Endothelial cell of umbilical vein (primary cell): ENCODE results near the gene PIGV. TPM values are rescaled to one million over a fixed set of nuclear protein-coding genes. Genes with fewer than 3 reads are reported as not detected.

Source experiments
- BruUV-seq: library from RNA; stranded (reverse); fragments of 400-500 nt; replicated peaks from 2 replicates; lab custom pipeline; 2021; lab: Mats Ljungman, UMichigan
- CTCF ChIA-PET: fragments of 300-600, 350-600 bp; sonication (Branson Sonifier 250); formaldehyde crosslinking; loops from one replicate; lab custom pipeline; 2021; ENCODE audit warnings: antibody characterized with exemption, inconsistent platforms; lab: Charles Lee
- POLR2A ChIA-PET: fragments of 300-600, 350-600 bp; sonication (Branson Sonifier 250); formaldehyde crosslinking; loops from one replicate; lab custom pipeline; 2021; ENCODE audit warnings: antibody characterized with exemption, inconsistent platforms; lab: Charles Lee
- DNase-seq: peaks from one replicate; pipeline ENCODE4 v3.0.0-alpha.2; 2011; ENCODE audit warnings: low read depth, low spot score
- FAIRE-seq: peaks from 2 replicates; lab custom pipeline; 2011; peaks lifted over from hg19 to GRCh38; lab: Jason Lieb, UNC
- H2AFZ ChIP-seq: 2 replicates; pipeline ENCODE4 v1.6.0; 2012; ENCODE audit warnings: low read depth, low read length, control low read depth, inconsistent platforms
- H3K27ac ChIP-seq: 2 replicates; pipeline ENCODE4 v1.5.1; 2011; ENCODE audit warnings: low read depth, mild to moderate bottlenecking, control low read depth, low read length, moderate library complexity; ENCODE audit not compliant: insufficient read depth
- H3K27me3 ChIP-seq, 2 experiments: 2 replicates each; pipeline versions ENCODE4 v1.6.0 to v1.6.1; 2011; ENCODE audit warnings: low read length in 2 of 2, mixed read lengths in 1 of 2; ENCODE audit not compliant: control insufficient read depth in 2 of 2, insufficient read depth in 2 of 2
- H3K36me3 ChIP-seq, 2 experiments: 2 replicates in 1 of 2; 3 replicates in 1 of 2; pipeline ENCODE4 v1.5.1; 2011; ENCODE audit warnings: low read length in 2 of 2, mild to moderate bottlenecking in 1 of 2, moderate library complexity in 1 of 2; ENCODE audit not compliant: control insufficient read depth in 2 of 2, insufficient read depth in 2 of 2; ENCODE audit errors: extremely low read depth in 1 of 2
- H3K4me1 ChIP-seq: 3 replicates; pipeline ENCODE4 v1.5.1; 2011; ENCODE audit warnings: mild to moderate bottlenecking, low read length; ENCODE audit not compliant: control insufficient read depth, insufficient read depth; ENCODE audit errors: extremely low read depth
- H3K4me2 ChIP-seq: 2 replicates; pipeline ENCODE4 v1.6.1; 2011; ENCODE audit warnings: low read length, control low read depth, mixed read lengths; ENCODE audit not compliant: insufficient read depth
- H3K4me3 ChIP-seq, 3 experiments: fragments of 200-600 bp in 1 of 3; sonication (generic), shearing (Covaris generic) in 1 of 3; replicated peaks in 1 of 3; 2 replicates each; pipeline ENCODE4 v1.5.1; 2011 to 2016; ENCODE audit warnings: control low read depth in 3 of 3, low read length in 3 of 3, mild to moderate bottlenecking in 2 of 3, inconsistent platforms in 1 of 3, low read depth in 1 of 3, moderate library complexity in 1 of 3; ENCODE audit not compliant: insufficient read depth in 1 of 3
- H3K79me2 ChIP-seq: 2 replicates; pipeline ENCODE4 v1.6.0; 2012; ENCODE audit warnings: low read length, inconsistent platforms; ENCODE audit not compliant: control insufficient read depth, insufficient read depth
- H3K9ac ChIP-seq: replicated peaks from 2 replicates; pipeline ENCODE3; 2011; ENCODE audit warnings: low read length, control low read depth; ENCODE audit not compliant: insufficient read depth; ENCODE audit errors: extremely low read depth
- H3K9me1 ChIP-seq: replicated peaks from 3 replicates; pipeline ENCODE4 v1.6.0; 2011; ENCODE audit warnings: mild to moderate bottlenecking, low read length; ENCODE audit not compliant: control insufficient read depth, insufficient read depth; ENCODE audit errors: extremely low read depth
- H3K9me3 ChIP-seq: replicated peaks from 2 replicates; pipeline ENCODE4 v1.5.1; 2012; ENCODE audit warnings: low read length, inconsistent platforms; ENCODE audit not compliant: control insufficient read depth, insufficient read depth
- H4K20me1 ChIP-seq: replicated peaks from 2 replicates; pipeline ENCODE3; 2011; ENCODE audit warnings: mild to moderate bottlenecking, low read length; ENCODE audit not compliant: control insufficient read depth, insufficient read depth; ENCODE audit errors: extremely low read depth
- EZH2 ChIP-seq: IDR thresholded peaks from 2 replicates; pipeline ENCODE4 v1.6.1; 2012; ENCODE audit warnings: borderline replicate concordance, low read depth, mild to moderate bottlenecking, moderate library complexity, low read length, inconsistent platforms; ENCODE audit not compliant: severe bottlenecking
- FOS ChIP-seq: IDR thresholded peaks from 2 replicates; pipeline ENCODE4 v1.6.1; 2011; ENCODE audit warnings: mild to moderate bottlenecking, low read length, moderate library complexity, borderline replicate concordance; ENCODE audit not compliant: insufficient read depth
- JUN ChIP-seq: IDR thresholded peaks from 2 replicates; pipeline ENCODE4 v1.6.1; 2011; ENCODE audit warnings: borderline replicate concordance, low read depth; ENCODE audit not compliant: insufficient read length, insufficient read depth
- MYC ChIP-seq: IDR thresholded peaks from one replicate; pipeline ENCODE4 v1.6.1; 2011; ENCODE audit warnings: mild to moderate bottlenecking, low read depth, low read length
- POLR2A ChIP-seq: IDR thresholded peaks from 2 replicates; pipeline ENCODE4 v1.6.1; 2012; ENCODE audit warnings: low read depth, mild to moderate bottlenecking, control low read depth, low read length
- POLR2AphosphoS5 ChIP-seq: IDR thresholded peaks from 2 replicates; pipeline ENCODE4 v1.6.1; 2012; ENCODE audit warnings: low read depth, mild to moderate bottlenecking, control low read depth, low read length, moderate library complexity; ENCODE audit not compliant: insufficient read depth
- dilution Hi-C: fragments of 300-500 bp; cut with MboI; formaldehyde crosslinking; loops from one replicate; pipeline ENCODE4 v1.15.0; 2019; ENCODE audit warnings: low sequenced_read_pairs; ENCODE audit not compliant: extremely low pct_ligation_motif_present
- intact Hi-C: fragments of 100-400 bp; cut with micrococcal nuclease; formaldehyde crosslinking; loops from one replicate; pipeline ENCODE4 v1.10.0; 2022
- polyA plus RNA-seq, 4 experiments: library from polyadenylated mRNA; depleted of rRNA in 3 of 4; stranded (reverse) in 3 of 4; unstranded in 1 of 4; fragments of >200 nt; gene quantifications; 2 replicates each; pipeline versions ENCODE4 v1.2.1 to v1.2.3, GENCODE V29; 2011 to 2012; ENCODE audit warnings: missing spikeins in 1 of 4
- total RNA-seq: library from RNA; stranded (reverse); gene quantifications from 2 replicates; pipeline ENCODE4 v1.2.3, GENCODE V29; 2021

The PIGV gene
- total and polyA plus RNA-seq, 2 donors (not counting 3 experiments of a cell fraction or from before 2014, with no cell fraction given) = 7.5 to 11.9 TPM

DNA sequence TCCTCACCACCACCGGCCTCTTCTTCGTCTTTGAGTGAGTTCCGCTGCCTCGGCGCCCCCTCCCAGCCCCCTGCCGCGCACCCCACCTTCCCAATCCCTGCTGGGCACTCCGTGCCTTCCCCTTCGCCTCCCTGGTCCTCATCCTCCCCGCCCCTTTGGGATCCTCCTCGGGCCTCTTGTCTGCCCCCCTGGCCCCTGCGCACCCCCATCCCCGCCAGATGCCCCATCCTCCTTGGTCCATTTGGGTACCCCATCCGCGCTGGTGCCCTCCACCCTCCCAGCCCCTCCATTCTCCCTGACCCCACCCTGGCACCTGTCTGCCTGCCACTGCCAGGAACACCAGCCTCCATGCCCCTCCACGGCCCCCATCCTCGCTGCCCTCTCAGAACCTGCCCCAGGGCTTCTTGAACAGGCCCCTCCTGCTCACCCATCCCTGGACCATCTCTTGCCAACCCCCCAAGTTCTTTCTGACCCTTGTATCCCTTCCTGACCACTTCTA, 39.4 kb downstream of the PIGV start:
- H3K4me1 ChIP-seq = peaks cover 11% of the 10 kb centered on the region
- dilution Hi-C loops = no loop called here
- ChIA-PET POLR2A (no interaction called here), CTCF (no interaction called here)
- intact Hi-C loops = loop anchor here (1.0 kb wide), 1 partner anchor 164 kb away; no protein-coding TSS in a partner anchor
- no peak for TF ChIP-seq POLR2A
- no peak for TF ChIP-seq FOS
- no peak for TF ChIP-seq MYC
- TF ChIP-seq POLR2AphosphoS5 = no peak
- TF ChIP-seq EZH2 = no peak
- FAIRE-seq (no peak), DNase-seq (no peak)
- H2AFZ ChIP-seq = peak overlapping the region; percentile 68
- peak overlapping the region; percentile 60 to 93 (median 73) for H3K4me3 ChIP-seq
- no peaks in the 10 kb centered on the region for H3K9me1 ChIP-seq
- no peaks in the 10 kb centered on the region for H3K27me3 ChIP-seq
- no TSS peak for BruUV-seq
- no peaks in the 10 kb centered on the region for H3K9me3 ChIP-seq
- H3K27ac ChIP-seq = no peak overlapping the region
- H3K4me2 ChIP-seq = peak overlapping the region; percentile 80
- H4K20me1 ChIP-seq = no peaks in the 10 kb centered on the region
- peak overlapping the region; percentile 11 for H3K9ac ChIP-seq
- peaks cover 26% of the 10 kb centered on the region for H3K79me2 ChIP-seq
- peaks cover 0 to 3% of the 10 kb centered on the region in 2 experiments for H3K36me3 ChIP-seq

- no peaks in the 10 kb centered on the region for H3K27me3 ChIP-seq
- peaks cover 11% of the 10 kb centered on the region for H3K4me1 ChIP-seq
- peak overlapping the region; percentile 80 for H3K4me2 ChIP-seq
- no peaks in the 10 kb centered on the region for H3K9me1 ChIP-seq
- dilution Hi-C loops (no loop called here), intact Hi-C loops (loop anchor here (1.0 kb wide), 1 partner anchor 164 kb away; no protein-coding TSS in a partner anchor)
- H3K4me3 ChIP-seq = peak overlapping the region; percentile 60 to 93 (median 73)
- no peak for TF ChIP-seq MYC
- no peak for TF ChIP-seq JUN
- CTCF ChIA-PET = no interaction called here
- H3K9ac ChIP-seq = peak overlapping the region; percentile 11
- peaks cover 0 to 8% of the 10 kb centered on the region in 2 experiments for H3K36me3 ChIP-seq
- BruUV-seq = TSS peak; percentile 22
- no peak overlapping the region for H2AFZ ChIP-seq
- H3K79me2 ChIP-seq = peaks cover 26% of the 10 kb centered on the region
- FAIRE-seq (no peak), DNase-seq (no peak)
- H3K27ac ChIP-seq = no peak overlapping the region
- POLR2A ChIA-PET = no interaction called here
- no peaks in the 10 kb centered on the region for H4K20me1 ChIP-seq
- H3K9me3 ChIP-seq = no peaks in the 10 kb centered on the region
These were observed 39.9 kb downstream of the PIGV start for GRCh38 chr1:26827663-26828062.
